ENCODE results near the gene KSR2. TPM values are rescaled to one million over a fixed set of nuclear protein-coding genes. Genes with fewer than 3 reads are reported as not detected.

KSR2 gene
- total and polyA plus RNA-seq, 4 donors = 0.09 to 1.8 (median 0.37) TPM

DNA sequence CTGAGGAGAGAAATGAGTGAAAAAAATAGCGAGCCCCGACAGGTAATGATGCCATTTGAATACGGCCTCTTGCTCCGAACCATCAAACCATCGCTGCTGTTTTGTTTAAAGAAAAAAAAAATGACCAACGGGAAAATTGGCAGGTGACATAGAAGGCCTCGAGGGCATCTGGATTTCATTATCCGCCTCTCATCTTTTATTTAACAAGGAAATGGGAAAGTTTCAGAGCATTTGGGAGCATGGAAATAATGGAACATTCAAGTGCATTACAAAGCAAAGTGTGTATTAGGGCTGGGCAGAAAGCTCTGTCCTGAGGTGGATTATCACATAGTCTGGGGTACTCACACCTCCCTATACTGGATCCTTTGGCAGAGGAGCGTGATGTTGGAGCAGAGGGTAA is 258.7 kb downstream of the KSR2 start:
- WGBS, 2 donors = 80 to 94% methylated on average over 9 of the region's 9 CpGs
- H3K4me3 ChIP-seq = no peak overlapping the region
- no peaks in the 10 kb centered on the region for H3K27me3 ChIP-seq (ENCODE audit: control insufficient read depth in 3 of 3, insufficient read depth in 3 of 3, low read length in 2 of 3)
- no peaks in the 10 kb centered on the region for H3K36me3 ChIP-seq (ENCODE audit: control insufficient read depth in 4 of 4, insufficient read depth in 4 of 4, low read length in 4 of 4)
- no peaks in the 10 kb centered on the region for H3K4me1 ChIP-seq (ENCODE audit: control insufficient read depth in 5 of 5, insufficient read depth in 5 of 5, low read length in 5 of 5)
- DNase-seq = no peak
- no peak overlapping the region for H3K9ac ChIP-seq (ENCODE audit: insufficient read depth in 1 of 2, low read length in 2 of 2)
- TF ChIP-seq CTCF (IDR thresholded peaks at IDR 0.05; ENCODE audit: control extremely low read depth, extremely low read depth) = no peak
- no peak overlapping the region for H3K27ac ChIP-seq (ENCODE audit: low read depth in 1 of 2, low read length in 1 of 2)
- H3K9me3 ChIP-seq (ENCODE audit: control insufficient read depth in 4 of 4, insufficient read depth in 3 of 4, low read length in 3 of 4) = peaks cover 0 to 5% (median 0%) of the 10 kb centered on the region in 4 donors
- ATAC-seq (ENCODE audit: insufficient read depth, low FRiP score) = no peak

- 82 to 86% methylated on average over 2 of the region's 2 CpGs for WGBS, 2 donors
- TF ChIP-seq CTCF (IDR thresholded peaks at IDR 0.05; ENCODE audit: control extremely low read depth, extremely low read depth) = no peak
Measured at GRCh38 chr12:117707861-117708260, 260.9 kb downstream of the KSR2 start.

DNA sequence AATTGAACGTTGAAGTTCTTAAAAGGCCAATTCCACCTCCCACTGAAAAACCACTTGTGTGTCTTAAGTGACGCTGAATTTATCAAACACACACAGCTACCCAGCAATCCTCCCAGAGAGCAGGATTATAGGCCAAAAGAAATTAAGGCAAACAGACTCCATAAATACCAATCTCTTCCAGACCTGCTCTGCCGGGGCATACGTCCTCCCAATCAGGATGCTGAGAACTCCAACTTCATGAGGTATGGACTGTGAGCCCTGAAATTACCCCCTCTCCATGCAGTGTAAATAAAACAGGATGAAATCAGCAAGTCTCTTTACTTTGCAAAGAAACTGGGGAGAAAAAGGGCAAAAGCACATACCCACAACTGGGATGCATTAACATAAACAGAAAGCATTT is 265.2 kb downstream of the KSR2 start:
- Histone ChIP-seq H3K9ac (ENCODE audit: insufficient read depth in 1 of 2, low read length in 2 of 2) (no peak overlapping the region), H3K27ac (ENCODE audit: low read depth in 1 of 2, low read length in 1 of 2) (no peak overlapping the region), H3K4me3 (no peak overlapping the region), H3K27me3 (ENCODE audit: control insufficient read depth in 3 of 3, insufficient read depth in 3 of 3, low read length in 2 of 3) (no peaks in the 10 kb centered on the region), H3K4me1 (ENCODE audit: control insufficient read depth in 5 of 5, insufficient read depth in 5 of 5, low read length in 5 of 5) (no peaks in the 10 kb centered on the region), H3K36me3 (ENCODE audit: control insufficient read depth in 4 of 4, insufficient read depth in 4 of 4, low read length in 4 of 4) (no peaks in the 10 kb centered on the region), H3K9me3 (ENCODE audit: control insufficient read depth in 4 of 4, insufficient read depth in 3 of 4, low read length in 3 of 4) (peaks cover 0 to 2% (median 0%) of the 10 kb centered on the region in 4 donors)
- WGBS, 2 donors = 64 to 76% methylated on average over 4 of the region's 4 CpGs
- ATAC-seq (ENCODE audit: insufficient read depth, low FRiP score) = no peak
- TF ChIP-seq CTCF (IDR thresholded peaks at IDR 0.05; ENCODE audit: control extremely low read depth, extremely low read depth) = no peak
- DNase-seq = no peak

More at GRCh38 chr12:117707861-117708260, 260.9 kb downstream of the KSR2 start:
- Histone ChIP-seq H3K9ac (ENCODE audit: insufficient read depth in 1 of 2, low read length in 2 of 2) (no peak overlapping the region), H3K36me3 (ENCODE audit: control insufficient read depth in 4 of 4, insufficient read depth in 4 of 4, low read length in 4 of 4) (no peaks in the 10 kb centered on the region), H3K27ac (ENCODE audit: low read depth in 1 of 2, low read length in 1 of 2) (no peak overlapping the region), H3K9me3 (ENCODE audit: control insufficient read depth in 4 of 4, insufficient read depth in 3 of 4, low read length in 3 of 4) (peaks cover 0 to 5% (median 0%) of the 10 kb centered on the region in 4 donors), H3K4me1 (ENCODE audit: control insufficient read depth in 5 of 5, insufficient read depth in 5 of 5, low read length in 5 of 5) (no peaks in the 10 kb centered on the region), H3K27me3 (ENCODE audit: control insufficient read depth in 3 of 3, insufficient read depth in 3 of 3, low read length in 2 of 3) (no peaks in the 10 kb centered on the region), H3K4me3 (no peak overlapping the region)
- ATAC-seq (ENCODE audit: insufficient read depth, low FRiP score) (no peak), DNase-seq (no peak)

- H3K27ac ChIP-seq (ENCODE audit: low read depth in 1 of 2, low read length in 1 of 2) = no peak overlapping the region
- H3K4me1 ChIP-seq (ENCODE audit: control insufficient read depth in 5 of 5, insufficient read depth in 5 of 5, low read length in 5 of 5) = no peaks in the 10 kb centered on the region
- no peak for TF ChIP-seq CTCF (IDR thresholded peaks at IDR 0.05; ENCODE audit: control extremely low read depth, extremely low read depth)
- no peak overlapping the region for H3K4me3 ChIP-seq
- H3K9ac ChIP-seq (ENCODE audit: insufficient read depth in 1 of 2, low read length in 2 of 2) = no peak overlapping the region
- DNase-seq (no peak), ATAC-seq (ENCODE audit: insufficient read depth, low FRiP score) (no peak)
- 71 to 79% methylated on average over 4 of the region's 4 CpGs for WGBS, 2 donors
- no peaks in the 10 kb centered on the region for H3K36me3 ChIP-seq (ENCODE audit: control insufficient read depth in 4 of 4, insufficient read depth in 4 of 4, low read length in 4 of 4)
- no peaks in the 10 kb centered on the region for H3K27me3 ChIP-seq (ENCODE audit: control insufficient read depth in 3 of 3, insufficient read depth in 3 of 3, low read length in 2 of 3)
- H3K9me3 ChIP-seq (ENCODE audit: control insufficient read depth in 4 of 4, insufficient read depth in 3 of 4, low read length in 3 of 4) = peaks cover 0 to 2% (median 0%) of the 10 kb centered on the region in 4 donors
Measured at GRCh38 chr12:117702741-117703140, 266.0 kb downstream of the KSR2 start.
